Thymus (tissue), 11 donors: Measurements from ENCODE around the gene TEX50. TPM values are rescaled to one million over a fixed set of nuclear protein-coding genes. Genes with fewer than 3 reads are reported as not detected.
A peak's percentile ranks its signal among the peaks of the same experiment; 100 is the strongest.
"Not testable (repeated sequence)": the region's sequence is repeated elsewhere in the genome, so short reads cannot be mapped to it uniquely, and the experiment has no call there.

Experiments
- DNase-seq, 9 donors: peaks; one replicate each; pipeline ENCODE4 v3.0.0-alpha.2; 2013; ENCODE audit warnings: low spot score in 9 of 9, low read depth in 6 of 9, missing footprints in 1 of 9
- H3K27ac ChIP-seq, 2 donors: one replicate each; pipeline ENCODE4 v1.5.1; 2013; ENCODE audit warnings: control low read depth in 1 of 2, low read depth in 1 of 2, low read length in 1 of 2, mild to moderate bottlenecking in 1 of 2, moderate library complexity in 1 of 2
- H3K27me3 ChIP-seq, 2 donors: one replicate each; pipeline ENCODE4 v1.5.1; 2013; ENCODE audit warnings: low read length in 1 of 2; ENCODE audit not compliant: control insufficient read depth in 2 of 2, insufficient read depth in 1 of 2
- H3K36me3 ChIP-seq, 2 donors: one replicate each; pipeline ENCODE4 v1.5.1; 2013; ENCODE audit warnings: low read length in 1 of 2, mild to moderate bottlenecking in 1 of 2, moderate library complexity in 1 of 2; ENCODE audit not compliant: control insufficient read depth in 2 of 2, insufficient read depth in 2 of 2
- H3K4me1 ChIP-seq, 2 donors: one replicate each; pipeline ENCODE4 v1.5.1; 2013; ENCODE audit warnings: low read length in 2 of 2; ENCODE audit not compliant: control insufficient read depth in 2 of 2, insufficient read depth in 2 of 2
- H3K4me3 ChIP-seq, 2 donors: one replicate each; pipeline ENCODE4 v1.5.1; 2013; ENCODE audit warnings: low read length in 2 of 2, control low read depth in 1 of 2, mild to moderate bottlenecking in 1 of 2
- H3K9me3 ChIP-seq, 2 donors: one replicate each; pipeline ENCODE4 v1.5.1; 2013; ENCODE audit warnings: low read length in 1 of 2, mild to moderate bottlenecking in 1 of 2; ENCODE audit not compliant: control insufficient read depth in 2 of 2, insufficient read depth in 1 of 2
- WGBS: extraction: QIAGEN DNeasy Blood & Tissue Kit; methylation state at CpG from one replicate; pipeline ENCODE4 v1.1.7; 2013; 5-methylcytosine and 5-hydroxymethylcytosine counted together
- polyA plus RNA-seq: library from polyadenylated mRNA; stranded (reverse); fragments of 200-250 nt; gene quantifications from one replicate; pipeline ENCODE4 v1.2.3, GENCODE V29; 2013
- total RNA-seq: library from RNA; stranded (reverse); fragments of 120-200 nt; gene quantifications from one replicate; pipeline ENCODE4 v1.2.4, GENCODE V29; 2013
- donor health status: healthy.

TEX50 gene
- total and polyA plus RNA-seq, 2 donors: not detected

- Histone ChIP-seq H3K4me3 (no peak overlapping the region), H3K27ac (no peak overlapping the region), H3K27me3 (no peaks in the 10 kb centered on the region), H3K36me3 (no peaks in the 10 kb centered on the region), H3K4me1 (no peaks in the 10 kb centered on the region), H3K9me3 (no peaks in the 10 kb centered on the region)
- no peak for DNase-seq
Measured at GRCh38 chr1:173627269-173627668, 7.9 kb upstream of the TEX50 start.

- Histone ChIP-seq H3K27me3 (no peaks in the 10 kb centered on the region), H3K4me1 (no peaks in the 10 kb centered on the region), H3K36me3 (no peaks in the 10 kb centered on the region), H3K4me3 (no peak overlapping the region), H3K9me3 (no peaks in the 10 kb centered on the region), H3K27ac (no peak overlapping the region)
- DNase-seq: no peak
- WGBS: 91% methylated on average over 3 of the region's 3 CpGs
Measured at GRCh38 chr1:173628888-173629287, 6.2 kb upstream of the TEX50 start.

GRCh38 chr1:173637236-173638042, 2.3 kb downstream of the TEX50 start:
- H3K4me3 ChIP-seq, H3K4me1 ChIP-seq, H3K9me3 ChIP-seq, H3K36me3 ChIP-seq, DNase-seq, H3K27me3 ChIP-seq: not testable (repeated sequence)
- 97% methylated on average over 6 of the region's 6 CpGs for whole genome bisulfite sequencing
- peak overlapping the region in 1 of 2 donors; percentile 36 for H3K27ac ChIP-seq

GRCh38 chr1:173638043-173639021, 3.2 kb downstream of the TEX50 start:
- WGBS: 96% methylated on average over 12 of the region's 12 CpGs
- DNase-seq: no peak
- peaks cover 0 to 6% of the 10 kb centered on the region in 2 donors for H3K9me3 ChIP-seq
- H3K27me3 ChIP-seq: no peaks in the 10 kb centered on the region
- peak overlapping the region in 1 of 2 donors; percentile 36 for H3K27ac ChIP-seq
- no peaks in the 10 kb centered on the region for H3K36me3 ChIP-seq
- H3K4me3 ChIP-seq: no peak overlapping the region
- no peaks in the 10 kb centered on the region for H3K4me1 ChIP-seq

GRCh38 chr1:173639102-173639501, 4.0 kb downstream of the TEX50 start:
- Histone ChIP-seq H3K36me3 (no peaks in the 10 kb centered on the region), H3K27me3 (no peaks in the 10 kb centered on the region), H3K9me3 (peaks cover 0 to 6% of the 10 kb centered on the region in 2 donors), H3K27ac (no peak overlapping the region), H3K4me3 (no peak overlapping the region), H3K4me1 (no peaks in the 10 kb centered on the region)
- 53% methylated on average over 2 of the region's 2 CpGs for WGBS
- DNase-seq: no peak

DNA sequence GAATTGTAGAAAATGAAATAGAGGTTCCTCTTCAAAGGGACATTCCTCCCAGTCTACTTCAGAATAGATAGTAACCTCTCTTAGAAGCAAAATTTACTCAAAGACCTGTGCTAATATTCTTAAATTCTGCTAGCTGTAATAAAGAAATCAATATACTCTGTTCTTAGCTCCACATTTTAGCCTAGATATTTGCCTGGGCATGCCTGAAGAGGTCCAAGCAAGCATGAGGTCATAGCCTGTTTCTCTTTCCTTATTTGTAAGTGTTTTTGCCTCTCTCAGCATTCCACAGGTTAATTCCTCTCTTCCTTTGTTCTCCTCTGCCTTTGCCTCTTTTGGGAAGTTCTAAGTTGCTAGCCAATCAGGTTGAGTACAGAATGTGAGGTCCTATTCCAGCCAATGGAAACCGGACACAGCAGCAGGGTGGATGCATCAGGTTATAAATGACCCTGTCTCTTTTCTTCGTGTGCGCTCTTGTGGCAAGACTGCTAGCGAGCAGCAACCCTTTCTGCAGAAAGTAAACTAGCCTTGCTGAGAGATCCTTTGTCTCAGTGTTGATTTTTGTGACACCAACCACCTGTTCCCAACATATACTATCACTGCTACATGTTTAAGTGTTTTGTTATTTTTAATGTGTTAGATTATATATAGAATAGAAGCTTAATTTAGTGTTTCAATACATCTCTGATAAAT, 7.5 kb downstream of the TEX50 start:
- 96% methylated on average over 4 of the region's 4 CpGs for WGBS
- not testable (repeated sequence) for H3K4me3 ChIP-seq

GRCh38 chr1:173646656-173647055, 11.5 kb downstream of the TEX50 start:
- Histone ChIP-seq H3K27ac (no peak overlapping the region), H3K4me3 (no peak overlapping the region), H3K36me3 (no peaks in the 10 kb centered on the region), H3K4me1 (no peaks in the 10 kb centered on the region), H3K9me3 (no peaks in the 10 kb centered on the region), H3K27me3 (no peaks in the 10 kb centered on the region)
- 87% methylated on average over 3 of the region's 3 CpGs for WGBS
- DNase-seq: no peak

More for the DNA sequence above, 7.5 kb downstream of the TEX50 start:
- not testable (repeated sequence) for H3K9me3 ChIP-seq, DNase-seq, H3K27ac ChIP-seq, H3K36me3 ChIP-seq, H3K27me3 ChIP-seq, H3K4me1 ChIP-seq

GRCh38 chr1:173648880-173649605, 13.9 kb downstream of the TEX50 start:
- Histone ChIP-seq H3K36me3 (no peaks in the 10 kb centered on the region), H3K4me3 (no peak overlapping the region), H3K27me3 (no peaks in the 10 kb centered on the region), H3K9me3 (no peaks in the 10 kb centered on the region), H3K27ac (no peak overlapping the region), H3K4me1 (no peaks in the 10 kb centered on the region)
- DNase-seq: no peak
